B cell (primary cell): Measurements from ENCODE around the gene NKX6-1. TPM values are rescaled to one million over a fixed set of nuclear protein-coding genes. Genes with fewer than 3 reads are reported as not detected.

Experiments
- ATAC-seq: fragments of 200-7000 bp; cut with Tn5 transposase; one replicate; pipeline ENCODE4 v1.10.0; 2021; ENCODE audit warnings: low read depth, mild to moderate bottlenecking, moderate number of reproducible peaks, moderate library complexity
- CTCF ChIA-PET: fragments of 350-600 bp; sonication (Branson Sonifier 250); formaldehyde crosslinking; loops from one replicate; lab custom pipeline; 2021; ENCODE audit warnings: antibody characterized with exemption, inconsistent platforms; lab: Charles Lee
- POLR2A ChIA-PET: fragments of 350-600 bp; sonication (Branson Sonifier 250); formaldehyde crosslinking; loops from one replicate; lab custom pipeline; 2021; ENCODE audit warnings: antibody characterized with exemption; lab: Charles Lee
- DNase-seq: peaks from one replicate; pipeline ENCODE4 v3.0.0; 2013
- H2AFZ ChIP-seq: 2 replicates; pipeline ENCODE4 v1.6.1; 2012; ENCODE audit warnings: mild to moderate bottlenecking, low read depth, low read length; ENCODE audit not compliant: insufficient read depth, poor library complexity, severe bottlenecking
- H3K27ac ChIP-seq, 2 donors: 1 replicate in 1 of 2; 2 replicates in 1 of 2; pipeline ENCODE4 v1.5.1; 2012 to 2013; ENCODE audit warnings: low read length in 2 of 2, mild to moderate bottlenecking in 2 of 2, moderate library complexity in 1 of 2
- H3K27me3 ChIP-seq, 4 experiments: fragments of 200-600 bp in 1 of 4; sonication (generic) in 1 of 4; replicated peaks in 1 of 4; 1 replicate in 2 of 4; 2 replicates in 2 of 4; pipeline versions ENCODE4 v1.6.1 to v1.7.0; 2013 to 2016; ENCODE audit warnings: low read length in 3 of 4, mild to moderate bottlenecking in 2 of 4, mixed read lengths in 1 of 4, moderate library complexity in 1 of 4; ENCODE audit not compliant: insufficient read depth in 4 of 4, control insufficient read depth in 3 of 4; ENCODE audit errors: control extremely low read depth in 1 of 4
- H3K36me3 ChIP-seq, 2 experiments: replicated peaks in 1 of 2; 1 replicate in 1 of 2; 2 replicates in 1 of 2; pipeline versions ENCODE4 v1.6.1 to v1.7.1; 2013; ENCODE audit warnings: low read length in 1 of 2; ENCODE audit not compliant: insufficient read depth in 2 of 2, control insufficient read depth in 1 of 2; ENCODE audit errors: control extremely low read depth in 1 of 2, extremely low read depth in 1 of 2
- H3K4me1 ChIP-seq, 2 donors: fragments of 200-600 bp in 1 of 2; sonication (generic) in 1 of 2; 1 replicate in 1 of 2; 2 replicates in 1 of 2; pipeline versions ENCODE4 v1.5.1 to v1.6.1; 2013 to 2017; ENCODE audit warnings: low read length in 2 of 2; ENCODE audit not compliant: control insufficient read depth in 2 of 2, insufficient read depth in 2 of 2
- H3K4me2 ChIP-seq: replicated peaks from 2 replicates; pipeline ENCODE3; 2012; ENCODE audit warnings: mild to moderate bottlenecking, low read depth, low read length; ENCODE audit not compliant: poor library complexity, severe bottlenecking
- H3K4me3 ChIP-seq, 5 experiments: fragments of 200-600 bp in 1 of 5; sonication (generic) in 1 of 5; 1 replicate in 3 of 5; 2 replicates in 2 of 5; pipeline versions ENCODE4 v1.5.1 to v1.7.0; 2011 to 2016; ENCODE audit warnings: low read length in 4 of 5, mild to moderate bottlenecking in 4 of 5, low read depth in 2 of 5, control low read depth in 1 of 5, moderate library complexity in 1 of 5; ENCODE audit not compliant: insufficient read depth in 1 of 5; ENCODE audit errors: control extremely low read depth in 1 of 5, extremely low read depth in 1 of 5
- H3K79me2 ChIP-seq: fragments of 200-600 bp; sonication (generic); one replicate; pipeline ENCODE4 v1.6.0; 2016; ENCODE audit warnings: low read length; ENCODE audit not compliant: control insufficient read depth, insufficient read depth
- H3K9ac ChIP-seq: fragments of 200-600 bp; sonication (generic); 2 replicates; pipeline ENCODE4 v1.6.1; 2017; ENCODE audit warnings: mild to moderate bottlenecking, low read length, moderate library complexity
- H3K9me3 ChIP-seq, 3 donors: one replicate each; pipeline versions ENCODE4 v1.6.1 to v1.7.1; 2013; ENCODE audit warnings: low read length in 2 of 3; ENCODE audit not compliant: control insufficient read depth in 2 of 3, insufficient read depth in 1 of 3; ENCODE audit errors: control extremely low read depth in 1 of 3
- H4K20me1 ChIP-seq: 2 replicates; pipeline ENCODE4 v1.6.0; 2012; ENCODE audit warnings: mild to moderate bottlenecking, low read length; ENCODE audit not compliant: insufficient read depth, control insufficient read depth, poor library complexity, severe bottlenecking
- H3K27ac Mint-ChIP-seq: one replicate; pipeline ENCODE4 v1.8.0; 2021; ENCODE audit warnings: mixed read lengths
- H3K27me3 Mint-ChIP-seq: one replicate; pipeline ENCODE4 v1.8.0; 2021; ENCODE audit warnings: mixed read lengths
- H3K4me1 Mint-ChIP-seq: one replicate; pipeline ENCODE4 v1.8.0; 2021; ENCODE audit warnings: mixed read lengths
- H3K4me3 Mint-ChIP-seq: one replicate; pipeline ENCODE4 v1.8.0; 2021; ENCODE audit warnings: mixed read lengths
- H3K9me3 Mint-ChIP-seq: one replicate; pipeline ENCODE4 v1.8.0; 2022; ENCODE audit warnings: mixed read lengths; ENCODE audit not compliant: insufficient read depth
- EZH2 ChIP-seq: IDR thresholded peaks from 2 replicates; pipeline ENCODE4 v1.6.1; 2012; ENCODE audit warnings: borderline replicate concordance, low read depth, mild to moderate bottlenecking, moderate library complexity, low read length; ENCODE audit not compliant: insufficient read depth, poor library complexity, severe bottlenecking
- WGBS: methylation state at CpG from one replicate; pipeline ENCODE4 v1.1.5; 2013; ENCODE audit warnings: missing lambda C conversion rate; ENCODE audit not compliant: insufficient coverage; 5-methylcytosine and 5-hydroxymethylcytosine counted together
- intact Hi-C: fragments of 100-400 bp; cut with micrococcal nuclease; formaldehyde crosslinking; loops from one replicate; pipeline ENCODE4 v1.10.0; 2022
- polyA plus RNA-seq: library from polyadenylated mRNA; depleted of rRNA; stranded (reverse); fragments of >200 nt; gene quantifications from 2 replicates; pipeline ENCODE4 v1.2.3, GENCODE V29; 2012
- total RNA-seq, 2 donors: library from RNA; stranded (reverse); fragments of 120-200 nt in 1 of 2; gene quantifications; 1 replicate in 1 of 2; 2 replicates in 1 of 2; pipeline versions ENCODE4 v1.2.3 to v1.2.4, GENCODE V29; 2013 to 2022
- TF ChIP-seq, protein P1 (sequence below): fragments of 200-600 bp; IDR thresholded peaks from one replicate; pipeline ENCODE4 v1.8.0; 2022; ENCODE audit warnings: antibody characterized with exemption, mild to moderate bottlenecking

NKX6-1 gene
- total and polyA plus RNA-seq, 2 donors (not counting 1 experiment from before 2014, with no cell fraction given): not detected

DNA sequence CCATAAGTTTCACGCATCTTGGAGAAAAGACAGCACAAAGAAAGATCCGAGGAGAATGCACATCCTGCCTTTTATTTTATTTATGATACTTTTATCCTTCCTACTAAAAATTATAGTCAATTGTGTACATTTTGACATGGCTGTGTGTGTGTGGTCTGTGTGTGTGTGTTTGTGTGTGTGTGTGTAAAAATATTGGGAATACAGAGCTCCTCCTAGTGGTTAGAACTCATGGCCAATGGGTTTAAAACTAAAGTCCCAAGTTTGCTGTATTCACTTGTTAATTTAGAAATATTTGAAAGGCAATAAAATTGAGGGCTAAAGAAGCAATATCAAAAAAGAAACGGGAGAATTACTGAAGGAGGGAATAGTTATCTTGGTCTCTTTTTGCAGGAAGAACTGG lies 47.5 kb downstream of the NKX6-1 start:
- DNase-seq: no peak
- no peaks in the 10 kb centered on the region for H3K36me3 ChIP-seq

DNA sequence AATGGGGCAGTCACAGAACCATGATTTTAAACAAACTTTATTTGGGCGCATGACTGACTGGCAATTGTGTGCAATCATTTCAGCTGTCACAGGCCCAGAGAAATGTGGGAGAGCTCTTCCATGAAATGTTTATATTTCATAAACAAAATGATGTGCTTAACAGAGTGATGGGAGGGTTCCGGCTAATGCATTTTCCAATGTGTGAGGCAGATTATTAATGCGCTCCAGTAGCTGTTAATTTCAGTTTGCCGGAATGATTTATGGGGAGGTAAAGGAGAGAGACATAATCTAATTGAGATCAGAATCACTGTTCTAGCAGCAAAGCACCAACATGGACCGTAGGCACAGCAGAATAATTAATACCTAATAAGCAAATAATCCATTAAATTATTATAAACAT lies 55.6 kb downstream of the NKX6-1 start:
- no peak overlapping the region for H3K27ac ChIP-seq
- no peaks in the 10 kb centered on the region for H4K20me1 ChIP-seq
- DNase-seq: no peak
- H3K79me2 ChIP-seq: no peaks in the 10 kb centered on the region
- H3K27me3 Mint-ChIP-seq: peaks cover 5% of the 10 kb centered on the region
- POLR2A ChIA-PET: no interaction called here
- H3K9me3 ChIP-seq: no peaks in the 10 kb centered on the region
- no peaks in the 10 kb centered on the region for H3K4me1 Mint-ChIP-seq
- CTCF ChIA-PET: no interaction called here
- no peak overlapping the region for H3K27ac Mint-ChIP-seq
- H3K4me2 ChIP-seq: no peak overlapping the region
- H2AFZ ChIP-seq: no peak overlapping the region
- no peak overlapping the region for H3K4me3 Mint-ChIP-seq
- no peak overlapping the region for H3K4me3 ChIP-seq
- no peak for ATAC-seq
- H3K36me3 ChIP-seq: no peaks in the 10 kb centered on the region
- no peaks in the 10 kb centered on the region for H3K27me3 ChIP-seq
- no peaks in the 10 kb centered on the region for H3K4me1 ChIP-seq
- WGBS: 100% methylated on average over 3 of the region's 5 CpGs
- intact Hi-C loops: no loop called here
- no peak overlapping the region for H3K9ac ChIP-seq
- no peaks in the 10 kb centered on the region for H3K9me3 Mint-ChIP-seq
- TF ChIP-seq EZH2: no peak

More for the DNA sequence above, 47.5 kb downstream of the NKX6-1 start:
- H2AFZ ChIP-seq: no peak overlapping the region
- H4K20me1 ChIP-seq: no peaks in the 10 kb centered on the region
- H3K4me3 Mint-ChIP-seq: no peak overlapping the region
- H3K79me2 ChIP-seq: no peaks in the 10 kb centered on the region
- no peak overlapping the region for H3K4me3 ChIP-seq
- H3K27me3 Mint-ChIP-seq: peaks cover 14% of the 10 kb centered on the region
- ChIA-PET CTCF (interaction anchor here (0.7 kb wide), 1 partner anchor 17 kb away, joined by 3 read pairs; no protein-coding TSS in a partner anchor), POLR2A (no interaction called here)
- no peak overlapping the region for H3K27ac Mint-ChIP-seq
- H3K27me3 ChIP-seq: no peaks in the 10 kb centered on the region
- no peaks in the 10 kb centered on the region for H3K9me3 Mint-ChIP-seq
- H3K4me1 Mint-ChIP-seq: no peaks in the 10 kb centered on the region
- intact Hi-C loops: no loop called here
- no peak overlapping the region for H3K27ac ChIP-seq
- WGBS: no CpG with 5 or more reads among the region's 3 CpGs
- H3K4me1 ChIP-seq: no peaks in the 10 kb centered on the region
- H3K4me2 ChIP-seq: no peak overlapping the region
- ATAC-seq: no peak
- TF ChIP-seq EZH2: no peak
- TF ChIP-seq, protein P1, sequence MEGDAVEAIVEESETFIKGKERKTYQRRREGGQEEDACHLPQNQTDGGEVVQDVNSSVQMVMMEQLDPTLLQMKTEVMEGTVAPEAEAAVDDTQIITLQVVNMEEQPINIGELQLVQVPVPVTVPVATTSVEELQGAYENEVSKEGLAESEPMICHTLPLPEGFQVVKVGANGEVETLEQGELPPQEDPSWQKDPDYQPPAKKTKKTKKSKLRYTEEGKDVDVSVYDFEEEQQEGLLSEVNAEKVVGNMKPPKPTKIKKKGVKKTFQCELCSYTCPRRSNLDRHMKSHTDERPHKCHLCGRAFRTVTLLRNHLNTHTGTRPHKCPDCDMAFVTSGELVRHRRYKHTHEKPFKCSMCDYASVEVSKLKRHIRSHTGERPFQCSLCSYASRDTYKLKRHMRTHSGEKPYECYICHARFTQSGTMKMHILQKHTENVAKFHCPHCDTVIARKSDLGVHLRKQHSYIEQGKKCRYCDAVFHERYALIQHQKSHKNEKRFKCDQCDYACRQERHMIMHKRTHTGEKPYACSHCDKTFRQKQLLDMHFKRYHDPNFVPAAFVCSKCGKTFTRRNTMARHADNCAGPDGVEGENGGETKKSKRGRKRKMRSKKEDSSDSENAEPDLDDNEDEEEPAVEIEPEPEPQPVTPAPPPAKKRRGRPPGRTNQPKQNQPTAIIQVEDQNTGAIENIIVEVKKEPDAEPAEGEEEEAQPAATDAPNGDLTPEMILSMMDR: no peak
- H3K9ac ChIP-seq: no peak overlapping the region
- no peaks in the 10 kb centered on the region for H3K9me3 ChIP-seq
